Progenitor cell of endocrine pancreas (in vitro differentiated cells): Measurements from ENCODE around the gene OR5K3. TPM values are rescaled to one million over a fixed set of nuclear protein-coding genes. Genes with fewer than 3 reads are reported as not detected.

Experiments
- DNase-seq: peaks from one replicate; pipeline ENCODE4 v3.0.0; 2021; ENCODE audit warnings: low spot score; ENCODE audit not compliant: unreplicated experiment
- H3K27ac Mint-ChIP-seq: 2 replicates; pipeline ENCODE4 v1.8.0; 2021; ENCODE audit warnings: mild to moderate bottlenecking, moderate library complexity, mixed read lengths
- H3K27me3 Mint-ChIP-seq: 2 replicates; pipeline ENCODE4 v1.8.0; 2021; ENCODE audit warnings: mixed read lengths
- H3K36me3 Mint-ChIP-seq: 2 replicates; pipeline ENCODE4 v1.8.0; 2022; ENCODE audit warnings: mixed read lengths; ENCODE audit not compliant: insufficient read depth
- H3K4me1 Mint-ChIP-seq: 2 replicates; pipeline ENCODE4 v1.8.0; 2021; ENCODE audit warnings: low read depth, mixed read lengths
- H3K4me3 Mint-ChIP-seq: 2 replicates; pipeline ENCODE4 v1.8.0; 2021; ENCODE audit warnings: low read depth, mild to moderate bottlenecking, moderate library complexity, mixed read lengths
- H3K9me3 Mint-ChIP-seq: 2 replicates; pipeline ENCODE4 v1.8.0; 2021; ENCODE audit warnings: low read depth, mixed read lengths
- CTCF ChIP-seq: fragments of 200-600 bp; sonication (generic); IDR thresholded peaks from one replicate; pipeline ENCODE4 v1.5.0; 2021; ENCODE audit warnings: antibody characterized with exemption, mild to moderate bottlenecking; ENCODE audit not compliant: unreplicated experiment
- long read RNA-seq: library from polyadenylated mRNA; unstranded; transcript quantifications from one replicate; pipeline ENCODE4 v2.0.0, GENCODE V29; 2020
- total RNA-seq: library from RNA; stranded (reverse); gene quantifications from 2 replicates; pipeline ENCODE4 v1.2.1, GENCODE V29; 2021

The OR5K3 gene, protein sequence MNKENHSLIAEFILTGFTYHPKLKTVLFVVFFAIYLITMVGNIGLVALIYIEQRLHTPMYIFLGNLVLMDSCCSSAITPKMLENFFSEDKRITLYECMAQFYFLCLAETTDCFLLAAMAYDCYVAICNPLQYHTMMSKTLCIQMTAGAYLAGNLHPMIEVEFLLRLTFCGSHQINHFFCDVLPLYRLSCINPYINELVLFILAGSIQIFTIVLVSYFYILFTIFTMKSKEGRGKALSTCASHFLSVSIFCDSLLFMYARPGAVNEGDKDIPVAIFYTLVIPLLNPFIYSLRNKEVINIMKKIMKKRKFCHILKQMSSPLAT
- not detected in 2 replicates for total RNA-seq
- long read RNA-seq = 0 reads

DNA sequence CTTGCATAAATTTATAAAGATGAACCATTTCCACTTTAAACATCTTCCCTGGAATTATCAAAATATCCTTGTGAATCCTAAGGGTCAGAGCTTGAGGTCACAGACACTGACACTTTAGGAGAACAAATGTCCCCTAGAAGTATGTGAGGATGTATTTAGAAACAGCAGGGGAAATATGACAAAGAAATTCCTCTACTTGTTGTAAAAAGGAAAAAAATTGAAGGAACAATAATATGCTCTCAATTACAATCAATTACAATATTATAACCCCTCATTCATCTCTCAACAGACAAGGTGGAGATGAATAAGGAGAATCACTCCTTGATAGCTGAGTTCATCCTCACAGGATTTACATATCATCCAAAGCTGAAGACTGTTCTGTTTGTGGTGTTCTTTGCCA is at the start of gene OR5K3:
Gene OR5K3, plus strand, starts transcription at position 301 of the 400 bp plus-strand sequence. Its CDS starts 0 bp downstream, at position 301.
- Mint-ChIP-seq H3K9me3 (no peaks in the 10 kb centered on the region), H3K36me3 (no peaks in the 10 kb centered on the region), H3K27me3 (peaks cover 4% of the 10 kb centered on the region), H3K27ac (no peak within 1 kb of the TSS), H3K4me1 (no peaks in the 10 kb centered on the region), H3K4me3 (no peak within 1 kb of the TSS)
- DNase-seq = no peak
- TF ChIP-seq CTCF = no peak

DNA sequence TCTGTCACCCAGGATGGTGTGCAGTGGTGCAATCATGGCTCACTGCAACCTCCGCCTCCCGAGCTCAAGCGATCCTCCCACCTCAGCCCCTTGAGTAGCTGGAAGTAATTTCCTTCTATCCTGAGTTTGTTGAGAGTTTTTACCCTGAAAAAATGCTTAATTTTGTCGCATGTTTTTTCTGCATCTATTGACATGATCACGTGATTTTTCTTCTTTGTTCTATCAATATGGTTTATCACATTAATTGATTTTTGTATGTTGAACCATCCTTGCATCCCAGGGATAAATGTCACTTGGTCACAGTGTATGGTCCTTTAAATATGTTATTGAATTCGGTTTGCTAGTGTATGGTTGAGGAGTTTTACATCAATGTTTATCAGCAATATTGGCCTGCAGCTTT is 48.7 kb upstream of the OR5K3 start:
- no peaks in the 10 kb centered on the region for H3K36me3 Mint-ChIP-seq
- no peaks in the 10 kb centered on the region for H3K27me3 Mint-ChIP-seq
- H3K4me3 Mint-ChIP-seq = no peak overlapping the region
- H3K4me1 Mint-ChIP-seq = peaks cover 1% of the 10 kb centered on the region
- DNase-seq = no peak
- no peak for TF ChIP-seq CTCF
- no peak overlapping the region for H3K27ac Mint-ChIP-seq
- no peaks in the 10 kb centered on the region for H3K9me3 Mint-ChIP-seq

- no peak for DNase-seq
- Mint-ChIP-seq H3K27ac (peak overlapping the region; percentile 21), H3K4me1 (peaks cover 1% of the 10 kb centered on the region), H3K27me3 (no peaks in the 10 kb centered on the region), H3K9me3 (no peaks in the 10 kb centered on the region), H3K4me3 (no peak overlapping the region), H3K36me3 (no peaks in the 10 kb centered on the region)
- TF ChIP-seq CTCF = peak; percentile 71
Measured at GRCh38 chr3:98343647-98344507, 46.6 kb upstream of the OR5K3 start.

- Mint-ChIP-seq H3K9me3 (no peaks in the 10 kb centered on the region), H3K27ac (no peak overlapping the region), H3K27me3 (no peaks in the 10 kb centered on the region), H3K36me3 (no peaks in the 10 kb centered on the region), H3K4me3 (no peak overlapping the region), H3K4me1 (no peaks in the 10 kb centered on the region)
- TF ChIP-seq CTCF = no peak
- DNase-seq = no peak
Measured at GRCh38 chr3:98350082-98350481, 40.4 kb upstream of the OR5K3 start.

DNA sequence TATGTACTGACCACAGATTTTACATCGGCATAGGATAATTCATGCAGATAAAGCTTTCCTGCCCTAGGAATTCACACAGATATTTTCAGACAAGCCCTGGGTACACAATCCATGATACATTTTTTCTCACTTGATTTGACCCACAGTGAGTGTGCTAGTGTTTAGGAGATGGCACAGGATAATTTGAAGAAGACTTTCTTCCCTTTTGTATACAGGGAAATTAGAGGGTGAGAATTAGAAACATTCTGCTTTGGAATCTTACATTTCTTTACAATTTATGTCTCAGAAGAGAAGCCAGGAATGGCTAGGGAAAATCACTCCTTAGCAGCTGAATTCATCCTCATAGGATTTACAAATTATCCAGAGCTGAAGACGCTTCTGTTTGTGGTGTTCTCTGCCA is 36.9 kb upstream of the OR5K3 start, which contains the start of gene OR5K4:
Gene OR5K4, plus strand, starts transcription at position 301 of the 400 bp plus-strand sequence. Its CDS starts 0 bp downstream, at position 301.
- Mint-ChIP-seq H3K36me3 (no peaks in the 10 kb centered on the region), H3K4me3 (no peak within 1 kb of the TSS), H3K27me3 (no peaks in the 10 kb centered on the region), H3K27ac (no peak within 1 kb of the TSS), H3K9me3 (no peaks in the 10 kb centered on the region), H3K4me1 (no peaks in the 10 kb centered on the region)
- TF ChIP-seq CTCF = no peak
- DNase-seq = no peak
